Bronchial epithelial cell (primary cell): ENCODE data around the gene TENM3. TPM values are rescaled to one million over a fixed set of nuclear protein-coding genes. Genes with fewer than 3 reads are reported as not detected.
A peak's percentile ranks its signal among the peaks of the same experiment; 100 is the strongest.

Experiments
- DNase-seq: peaks from one replicate; pipeline ENCODE4 v3.0.0-alpha.2; 2010; ENCODE audit warnings: low read depth
- FAIRE-seq: peaks from 2 replicates; lab custom pipeline; 2011; peaks lifted over from hg19 to GRCh38; lab: Jason Lieb, UNC
- H3K27me3 ChIP-seq: 2 replicates; pipeline ENCODE4 v1.5.1; 2011; ENCODE audit warnings: low read length; ENCODE audit not compliant: control insufficient read depth, insufficient read depth
- H3K36me3 ChIP-seq: 2 replicates; pipeline ENCODE4 v1.5.1; 2011; ENCODE audit warnings: low read length; ENCODE audit not compliant: control insufficient read depth, insufficient read depth
- H3K4me3 ChIP-seq: 2 replicates; pipeline ENCODE4 v1.5.1; 2011; ENCODE audit warnings: mild to moderate bottlenecking, low read depth, low read length, control low read depth
- CTCF ChIP-seq: IDR thresholded peaks from 2 replicates; pipeline ENCODE4 v1.5.1; 2011; ENCODE audit warnings: mild to moderate bottlenecking, moderate library complexity, low read length, control low read depth, inconsistent platforms; ENCODE audit not compliant: insufficient read depth, severe bottlenecking
- total RNA-seq: library from RNA; depleted of rRNA; stranded (reverse); fragments of >200 nt; gene quantifications from 2 replicates; pipeline ENCODE4 v1.2.1, GENCODE V29; 2014

The TENM3 gene
- total RNA-seq, 1 donor from 2014 or later: 1.3 TPM

- Histone ChIP-seq H3K27me3 (no peaks in the 10 kb centered on the region), H3K4me3 (no peak overlapping the region), H3K36me3 (no peaks in the 10 kb centered on the region)
- no peak for TF ChIP-seq CTCF
- DNase-seq: no peak
- FAIRE-seq: peak; percentile 82
Measured at GRCh38 chr4:182645511-182645910, 402.3 kb downstream of the TENM3 start.

GRCh38 chr4:182647646-182648300 lies 404.6 kb downstream of the TENM3 start:
- Histone ChIP-seq H3K36me3 (no peaks in the 10 kb centered on the region), H3K27me3 (no peaks in the 10 kb centered on the region), H3K4me3 (no peak overlapping the region)
- FAIRE-seq (no peak), DNase-seq (no peak)
- TF ChIP-seq CTCF: no peak

GRCh38 chr4:182648766-182649165 lies 405.6 kb downstream of the TENM3 start:
- FAIRE-seq (no peak), DNase-seq (no peak)
- H3K36me3 ChIP-seq: no peaks in the 10 kb centered on the region
- TF ChIP-seq CTCF: no peak
- no peaks in the 10 kb centered on the region for H3K27me3 ChIP-seq
- H3K4me3 ChIP-seq: no peak overlapping the region

- DNase-seq (no peak), FAIRE-seq (no peak)
- H3K27me3 ChIP-seq: no peaks in the 10 kb centered on the region
- TF ChIP-seq CTCF: no peak
- no peak overlapping the region for H3K4me3 ChIP-seq
- no peaks in the 10 kb centered on the region for H3K36me3 ChIP-seq
Measured at GRCh38 chr4:182649698-182650477, 406.7 kb downstream of the TENM3 start.

GRCh38 chr4:182653596-182653995 lies 410.4 kb downstream of the TENM3 start:
- FAIRE-seq (no peak), DNase-seq (no peak)
- Histone ChIP-seq H3K4me3 (no peak overlapping the region), H3K36me3 (no peaks in the 10 kb centered on the region), H3K27me3 (no peaks in the 10 kb centered on the region)
- TF ChIP-seq CTCF: no peak
